Left lung (tissue), 10 donors: ENCODE measurements around the gene SORBS1. TPM values are rescaled to one million over a fixed set of nuclear protein-coding genes. Genes with fewer than 3 reads are reported as not detected.
A peak's percentile ranks its signal among the peaks of the same experiment; 100 is the strongest.

Experiments
- ATAC-seq: fragments of 200-7000 bp; cut with Tn5 transposase; one replicate; pipeline ENCODE4 v1.9.1; 2020; ENCODE audit warnings: moderate library complexity
- DNase-seq, 4 donors: peaks; one replicate each; pipeline ENCODE4 v3.0.0-alpha.2; 2013 to 2020
- H3K27ac ChIP-seq, 2 donors: fragments of 200-600 bp; sonication (generic) in 1 of 2; one replicate each; pipeline versions ENCODE4 v1.5.0 to v1.8.0; 2020 to 2021
- H3K27me3 ChIP-seq, 2 donors: fragments of 200-600 bp; sonication (generic) in 1 of 2; one replicate each; pipeline versions ENCODE4 v1.5.0 to v1.8.0; 2020 to 2021
- H3K36me3 ChIP-seq, 2 donors: fragments of 200-600 bp; sonication (generic) in 1 of 2; one replicate each; pipeline versions ENCODE4 v1.5.0 to v1.8.0; 2020 to 2021
- H3K4me1 ChIP-seq, 2 donors: fragments of 200-600 bp; one replicate each; pipeline ENCODE4 v1.8.0; 2021
- H3K4me3 ChIP-seq, 2 donors: fragments of 200-600 bp; sonication (generic) in 1 of 2; one replicate each; pipeline versions ENCODE4 v1.5.0 to v1.8.0; 2020 to 2021; ENCODE audit warnings: mild to moderate bottlenecking in 1 of 2
- H3K9me3 ChIP-seq, 2 donors: fragments of 200-600 bp; sonication (generic) in 1 of 2; one replicate each; pipeline versions ENCODE4 v1.5.0 to v1.8.0; 2020 to 2021
- CTCF ChIP-seq, 2 donors: fragments of 200-600 bp; sonication (generic) in 1 of 2; IDR thresholded peaks; one replicate each; pipeline versions ENCODE4 v1.5.0 to v1.8.0; 2021; ENCODE audit warnings: antibody characterized with exemption in 2 of 2
- intact Hi-C, 2 donors: fragments of 100-400 bp; cut with DNase I; formaldehyde crosslinking; loops; one replicate each; pipeline versions ENCODE4 v1.11.2 to v1.14.2; 2022
- polyA plus RNA-seq, 6 donors: library from polyadenylated mRNA; unstranded; fragments of 120-200 nt; gene quantifications; one replicate each; pipeline ENCODE4 v1.2.1, GENCODE V29; 2013; ENCODE audit not compliant: insufficient read length in 6 of 6
- total RNA-seq, 2 donors: library from RNA; stranded (reverse); fragmentation: NEBNext Ultra II Directional; extraction: Animal tissue kit (Norgen Biotek cat#: 25700); gene quantifications; one replicate each; pipeline ENCODE4 v1.2.1, GENCODE V29; 2021
- donor health status: DM: no; HTN: yes; CAD: no.
- donor health status: DM: no; HTN: no; CAD: no.

SORBS1 gene
- total and polyA plus RNA-seq, 8 donors: 23.3 to 52.7 (median 36.4) TPM

- no peak for TF ChIP-seq CTCF (IDR thresholded peaks at IDR 0.05)
- Histone ChIP-seq H3K4me1 (peaks cover 0 to 10% of the 10 kb centered on the region in 2 donors), H3K9me3 (no peaks in the 10 kb centered on the region), H3K27me3 (no peaks in the 10 kb centered on the region), H3K4me3 (no peak overlapping the region), H3K27ac (no peak overlapping the region), H3K36me3 (peaks cover 0 to 21% of the 10 kb centered on the region in 2 donors)
- DNase-seq (no peak), ATAC-seq (no peak)
- intact Hi-C loops: no loop called here
Measured at GRCh38 chr10:95397747-95398146, 163.4 kb downstream of the SORBS1 start.

- Histone ChIP-seq H3K4me3 (no peak overlapping the region), H3K27me3 (no peaks in the 10 kb centered on the region), H3K4me1 (peaks cover 0 to 10% of the 10 kb centered on the region in 2 donors), H3K36me3 (peaks cover 0 to 24% of the 10 kb centered on the region in 2 donors), H3K27ac (no peak overlapping the region), H3K9me3 (no peaks in the 10 kb centered on the region)
- ATAC-seq (peak; percentile 73), DNase-seq (peak in 1 of 4 donors; percentile 60)
- intact Hi-C loops: no loop called here
- no peak for TF ChIP-seq CTCF (IDR thresholded peaks at IDR 0.05)
Measured at GRCh38 chr10:95395947-95396449, 165.2 kb downstream of the SORBS1 start.

GRCh38 chr10:95394161-95394880, 166.8 kb downstream of the SORBS1 start:
- intact Hi-C loops: no loop called here
- Histone ChIP-seq H3K27ac (no peak overlapping the region), H3K36me3 (peaks cover 0 to 24% of the 10 kb centered on the region in 2 donors), H3K27me3 (no peaks in the 10 kb centered on the region), H3K9me3 (no peaks in the 10 kb centered on the region), H3K4me1 (peaks cover 0 to 12% of the 10 kb centered on the region in 2 donors), H3K4me3 (no peak overlapping the region)
- DNase-seq: no peak
- ATAC-seq: no peak
- no peak for TF ChIP-seq CTCF (IDR thresholded peaks at IDR 0.05)

GRCh38 chr10:95392681-95393164, 168.4 kb downstream of the SORBS1 start:
- no peak for DNase-seq
- no peak overlapping the region for H3K27ac ChIP-seq
- TF ChIP-seq CTCF (IDR thresholded peaks at IDR 0.05): no peak

GRCh38 chr10:95392217-95392584, 169.0 kb downstream of the SORBS1 start:
- Histone ChIP-seq H3K27me3 (no peaks in the 10 kb centered on the region), H3K4me3 (no peak overlapping the region), H3K9me3 (no peaks in the 10 kb centered on the region), H3K36me3 (peaks cover 0 to 18% of the 10 kb centered on the region in 2 donors), H3K27ac (no peak overlapping the region), H3K4me1 (peaks cover 12 to 29% of the 10 kb centered on the region in 2 donors)
- intact Hi-C loops: no loop called here
- DNase-seq: no peak
- no peak for ATAC-seq
- TF ChIP-seq CTCF (IDR thresholded peaks at IDR 0.05): no peak

More at GRCh38 chr10:95392681-95393164, 168.4 kb downstream of the SORBS1 start:
- Histone ChIP-seq H3K4me3 (no peak overlapping the region), H3K27me3 (no peaks in the 10 kb centered on the region), H3K4me1 (peaks cover 12 to 28% of the 10 kb centered on the region in 2 donors), H3K36me3 (peaks cover 0 to 18% of the 10 kb centered on the region in 2 donors), H3K9me3 (no peaks in the 10 kb centered on the region)
- intact Hi-C loops: no loop called here
- ATAC-seq: no peak
